ENCODE results near the gene NFIC. TPM values are rescaled to one million over a fixed set of nuclear protein-coding genes. Genes with fewer than 3 reads are reported as not detected.

NFIC gene
- 10 to 100 TPM; 30.3 to 30.9 TPM for total RNA-seq
- 10 to 100 TPM in 1 of 2 donors, 1 to 10 TPM in 1; 1.9 to 18.9 TPM for polyA plus RNA-seq

- H3K36me3 ChIP-seq (ENCODE audit: insufficient read depth, low read length): no peaks in the 10 kb centered on the region
- peak within 1 kb of the TSS in 3 of 7 donors; percentile 38 to 83 (median 68) for H3K27ac Mint-ChIP-seq
- H3K4me3 ChIP-seq (ENCODE audit: low read length in 2 of 2): peak within 1 kb of the TSS in 1 of 2 donors; percentile 43
- peak in 1 of 5 donors; percentile 58 for DNase-seq
- ChIA-PET CTCF (ENCODE audit: partially characterized antibody) (no interaction called here), POLR2A (ENCODE audit: partially characterized antibody) (interaction anchor here (0.6 to 1.0 kb wide), 2 partner anchors 27 to 702 kb away, joined by 3 to 4 read pairs; no protein-coding TSS in a partner anchor)
- H3K4me3 Mint-ChIP-seq: peak within 1 kb of the TSS; percentile 72 to 81 (median 77)
- H3K27ac ChIP-seq (ENCODE audit: low read depth, low read length): peak within 1 kb of the TSS; percentile 22
- peaks cover 31 to 69% (median 45%) of the 10 kb centered on the region in 4 donors for H3K4me1 Mint-ChIP-seq
- no peaks in the 10 kb centered on the region for H3K27me3 Mint-ChIP-seq
- no peaks in the 10 kb centered on the region for H3K9me3 ChIP-seq (ENCODE audit: control insufficient read depth in 1 of 2, low read length in 2 of 2)
- H3K9me3 Mint-ChIP-seq: peaks cover 0 to 3% (median 0%) of the 10 kb centered on the region in 8 donors
- no peaks in the 10 kb centered on the region for H3K27me3 ChIP-seq (ENCODE audit: insufficient read depth, low read length)
- intact Hi-C loops (cut with micrococcal nuclease): loop anchor here (10.0 kb wide), 1 partner anchor 69 kb away; no protein-coding TSS in a partner anchor
- peaks cover 31% of the 10 kb centered on the region for H3K4me1 ChIP-seq (ENCODE audit: insufficient read depth, low read length)
- H3K36me3 Mint-ChIP-seq: peaks cover 0 to 3% of the 10 kb centered on the region in 2 donors
These were observed at the start of gene NFIC for GRCh38 chr19:3365836-3366752. NFIC (plus strand) TSS chr19:3366583; CDS start chr19:3366637, 54 bp downstream.

DNA sequence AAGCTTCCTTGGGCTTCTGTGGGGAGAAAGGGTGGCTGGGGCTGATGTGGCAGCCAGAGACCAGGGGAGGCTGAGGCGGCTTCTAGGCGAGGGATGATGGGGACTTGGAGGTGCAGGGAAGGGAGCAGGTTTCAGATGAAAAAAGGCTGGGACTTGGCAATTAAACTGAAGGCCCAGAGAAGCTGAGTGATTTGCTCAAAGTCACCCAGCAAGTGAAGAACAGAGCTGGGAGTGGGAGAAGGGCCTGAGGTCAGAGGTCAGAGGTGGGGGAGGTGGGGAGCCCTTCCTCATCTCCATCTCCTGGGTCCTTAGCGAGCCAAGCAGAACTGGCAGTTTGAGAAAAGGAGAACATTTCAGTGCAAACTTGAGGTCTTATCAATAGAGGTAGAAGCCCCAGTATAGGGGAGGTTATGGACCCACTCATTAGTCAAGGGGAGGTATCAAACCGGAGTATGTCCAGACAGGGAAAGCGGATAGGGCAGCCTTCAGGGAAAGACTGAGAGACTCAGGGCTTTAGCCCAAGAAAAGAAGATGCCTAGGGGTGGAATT is 49.6 kb upstream of the NFIC start:
- Mint-ChIP-seq H3K9me3 (no peaks in the 10 kb centered on the region), H3K4me1 (no peaks in the 10 kb centered on the region), H3K36me3 (no peaks in the 10 kb centered on the region), H3K27ac (no peak overlapping the region), H3K4me3 (peak overlapping the region in 1 of 8 donors; percentile 48), H3K27me3 (peaks cover 16 to 20% of the 10 kb centered on the region in 2 donors)
- intact Hi-C loops (cut with micrococcal nuclease): no loop called here
- ChIA-PET POLR2A (ENCODE audit: partially characterized antibody) (no interaction called here), CTCF (ENCODE audit: partially characterized antibody) (interaction anchor here (1.2 kb wide), 1 partner anchor 11 kb away, joined by 5 read pairs; no protein-coding TSS in a partner anchor)
- no peak overlapping the region for H3K27ac ChIP-seq (ENCODE audit: low read depth, low read length)
- H3K4me3 ChIP-seq (ENCODE audit: low read length in 2 of 2): no peak overlapping the region
- no peaks in the 10 kb centered on the region for H3K9me3 ChIP-seq (ENCODE audit: control insufficient read depth in 1 of 2, low read length in 2 of 2)
- H3K36me3 ChIP-seq (ENCODE audit: insufficient read depth, low read length): no peaks in the 10 kb centered on the region
- DNase-seq: no peak
- H3K4me1 ChIP-seq (ENCODE audit: insufficient read depth, low read length): no peaks in the 10 kb centered on the region
- no peaks in the 10 kb centered on the region for H3K27me3 ChIP-seq (ENCODE audit: insufficient read depth, low read length)

GRCh38 chr19:3319643-3320353 is 46.6 kb upstream of the NFIC start:
- CTCF ChIA-PET (ENCODE audit: partially characterized antibody): no interaction called here
- H3K27me3 Mint-ChIP-seq: peaks cover 12 to 26% of the 10 kb centered on the region in 2 donors

DNA sequence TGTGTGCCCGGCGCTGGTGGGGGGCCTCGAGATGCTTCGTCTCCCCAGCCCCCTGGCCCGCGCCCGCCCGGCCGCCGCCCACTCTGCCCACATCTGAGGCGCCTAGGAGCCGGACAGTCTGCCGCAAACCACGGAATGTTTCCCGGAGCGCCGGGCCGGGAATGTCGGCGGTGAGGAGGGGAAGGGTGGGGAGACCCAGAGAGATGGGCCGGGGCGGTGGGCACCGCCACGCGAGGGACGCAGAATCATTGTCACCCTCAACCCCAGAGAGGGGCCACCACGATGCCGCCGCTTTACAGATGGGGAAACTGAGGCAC is 46.1 kb upstream of the NFIC start:
- intact Hi-C loops (cut with micrococcal nuclease): no loop called here
- Histone ChIP-seq H3K4me3 (ENCODE audit: low read length in 2 of 2) (no peak overlapping the region), H3K36me3 (ENCODE audit: insufficient read depth, low read length) (no peaks in the 10 kb centered on the region), H3K27ac (ENCODE audit: low read depth, low read length) (no peak overlapping the region), H3K4me1 (ENCODE audit: insufficient read depth, low read length) (no peaks in the 10 kb centered on the region), H3K27me3 (ENCODE audit: insufficient read depth, low read length) (no peaks in the 10 kb centered on the region), H3K9me3 (ENCODE audit: control insufficient read depth in 1 of 2, low read length in 2 of 2) (no peaks in the 10 kb centered on the region)
- no peaks in the 10 kb centered on the region for H3K4me1 Mint-ChIP-seq
- H3K27me3 Mint-ChIP-seq: peaks cover 12 to 26% of the 10 kb centered on the region in 2 donors
- ChIA-PET CTCF (ENCODE audit: partially characterized antibody) (no interaction called here), POLR2A (ENCODE audit: partially characterized antibody) (no interaction called here)
- no peak overlapping the region for H3K27ac Mint-ChIP-seq
- H3K4me3 Mint-ChIP-seq: no peak overlapping the region
- no peaks in the 10 kb centered on the region for H3K36me3 Mint-ChIP-seq
- no peak for DNase-seq
- no peaks in the 10 kb centered on the region for H3K9me3 Mint-ChIP-seq

More at GRCh38 chr19:3319643-3320353, 46.6 kb upstream of the NFIC start:
- no peak overlapping the region for H3K4me3 ChIP-seq (ENCODE audit: low read length in 2 of 2)
- H3K4me1 ChIP-seq (ENCODE audit: insufficient read depth, low read length): no peaks in the 10 kb centered on the region
- no peak overlapping the region for H3K27ac ChIP-seq (ENCODE audit: low read depth, low read length)
- H3K27me3 ChIP-seq (ENCODE audit: insufficient read depth, low read length): no peaks in the 10 kb centered on the region
- intact Hi-C loops (cut with micrococcal nuclease): no loop called here
- Mint-ChIP-seq H3K4me1 (no peaks in the 10 kb centered on the region), H3K9me3 (no peaks in the 10 kb centered on the region), H3K27ac (no peak overlapping the region), H3K4me3 (no peak overlapping the region), H3K36me3 (no peaks in the 10 kb centered on the region)
- POLR2A ChIA-PET (ENCODE audit: partially characterized antibody): no interaction called here
- no peaks in the 10 kb centered on the region for H3K36me3 ChIP-seq (ENCODE audit: insufficient read depth, low read length)
- H3K9me3 ChIP-seq (ENCODE audit: control insufficient read depth in 1 of 2, low read length in 2 of 2): no peaks in the 10 kb centered on the region
- no peak for DNase-seq

GRCh38 chr19:3320853-3321252 is 45.5 kb upstream of the NFIC start:
- Mint-ChIP-seq H3K27ac (no peak overlapping the region), H3K4me3 (no peak overlapping the region), H3K27me3 (peaks cover 12 to 24% of the 10 kb centered on the region in 2 donors), H3K4me1 (no peaks in the 10 kb centered on the region), H3K36me3 (no peaks in the 10 kb centered on the region), H3K9me3 (no peaks in the 10 kb centered on the region)
- intact Hi-C loops (cut with micrococcal nuclease): no loop called here
- ChIA-PET POLR2A (ENCODE audit: partially characterized antibody) (no interaction called here), CTCF (ENCODE audit: partially characterized antibody) (no interaction called here)
- Histone ChIP-seq H3K9me3 (ENCODE audit: control insufficient read depth in 1 of 2, low read length in 2 of 2) (no peaks in the 10 kb centered on the region), H3K27me3 (ENCODE audit: insufficient read depth, low read length) (no peaks in the 10 kb centered on the region), H3K4me3 (ENCODE audit: low read length in 2 of 2) (no peak overlapping the region), H3K36me3 (ENCODE audit: insufficient read depth, low read length) (no peaks in the 10 kb centered on the region), H3K27ac (ENCODE audit: low read depth, low read length) (no peak overlapping the region), H3K4me1 (ENCODE audit: insufficient read depth, low read length) (no peaks in the 10 kb centered on the region)
- no peak for DNase-seq

DNA sequence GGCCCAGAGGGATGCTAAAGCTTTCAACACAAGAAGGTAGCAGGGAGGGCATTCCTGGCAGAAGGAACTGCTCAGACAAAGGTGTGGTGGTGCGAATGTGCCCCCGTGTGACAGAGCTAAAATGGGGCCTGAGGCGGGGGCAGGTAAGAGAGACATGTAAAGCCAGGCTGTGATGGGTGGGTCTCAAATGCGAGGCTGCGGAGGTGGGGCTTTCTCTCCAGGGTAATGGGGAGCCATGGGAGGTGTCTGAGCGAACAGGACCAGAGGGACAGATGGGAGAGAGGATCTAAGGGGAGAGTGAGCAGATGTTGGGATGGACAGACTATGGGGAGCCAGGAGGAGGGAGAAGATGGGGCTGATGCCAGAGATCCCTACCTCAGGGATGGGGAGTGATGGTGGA is 44.7 kb upstream of the NFIC start:
- no peak overlapping the region for H3K27ac ChIP-seq (ENCODE audit: low read depth, low read length)
- DNase-seq: no peak
- CTCF ChIA-PET (ENCODE audit: partially characterized antibody): interaction anchor here (0.6 to 0.9 kb wide), 2 partner anchors 108 to 218 kb away, joined by 3 to 5 read pairs; no protein-coding TSS in a partner anchor
- no peaks in the 10 kb centered on the region for H3K36me3 Mint-ChIP-seq
- no peak overlapping the region for H3K4me3 ChIP-seq (ENCODE audit: low read length in 2 of 2)
- H3K9me3 Mint-ChIP-seq: no peaks in the 10 kb centered on the region
- peaks cover 10 to 19% of the 10 kb centered on the region in 2 donors for H3K27me3 Mint-ChIP-seq
- no peak overlapping the region for H3K4me3 Mint-ChIP-seq
- no peaks in the 10 kb centered on the region for H3K27me3 ChIP-seq (ENCODE audit: insufficient read depth, low read length)
- no peaks in the 10 kb centered on the region for H3K4me1 Mint-ChIP-seq
- no peaks in the 10 kb centered on the region for H3K4me1 ChIP-seq (ENCODE audit: insufficient read depth, low read length)
- H3K9me3 ChIP-seq (ENCODE audit: control insufficient read depth in 1 of 2, low read length in 2 of 2): no peaks in the 10 kb centered on the region
- no peak overlapping the region for H3K27ac Mint-ChIP-seq
- POLR2A ChIA-PET (ENCODE audit: partially characterized antibody): no interaction called here
- intact Hi-C loops (cut with micrococcal nuclease): no loop called here
- H3K36me3 ChIP-seq (ENCODE audit: insufficient read depth, low read length): no peaks in the 10 kb centered on the region
